Adipocyte (in vitro differentiated cells): ENCODE measurements around the gene CCDC81.

ENCODE experiments used
- DNase-seq: peaks from one replicate; pipeline ENCODE4 v3.0.0-alpha.2; 2015; ENCODE audit warnings: low read depth
- H3K27me3 ChIP-seq: replicated peaks from 2 replicates; pipeline ENCODE4 v1.7.0; 2013; ENCODE audit warnings: mild to moderate bottlenecking, low read length, moderate library complexity; ENCODE audit not compliant: control insufficient read depth, insufficient read depth
- H3K36me3 ChIP-seq: 2 replicates; pipeline ENCODE4 v1.7.0; 2013; ENCODE audit warnings: low read length, mild to moderate bottlenecking, moderate library complexity; ENCODE audit not compliant: control insufficient read depth, insufficient read depth, severe bottlenecking
- H3K4me1 ChIP-seq: 2 replicates; pipeline ENCODE4 v1.7.0; 2013; ENCODE audit warnings: mild to moderate bottlenecking, low read length, moderate library complexity; ENCODE audit not compliant: control insufficient read depth, insufficient read depth
- H3K4me3 ChIP-seq: 2 replicates; pipeline ENCODE4 v1.7.0; 2013; ENCODE audit warnings: mild to moderate bottlenecking, low read length, moderate library complexity
- H3K9ac ChIP-seq: 2 replicates; pipeline ENCODE4 v1.7.0; 2013; ENCODE audit warnings: mild to moderate bottlenecking, low read length, moderate library complexity
- H3K9me3 ChIP-seq: 2 replicates; pipeline ENCODE4 v1.7.0; 2013; ENCODE audit warnings: mild to moderate bottlenecking, low read length, moderate library complexity; ENCODE audit not compliant: control insufficient read depth

Gene CCDC81

GRCh38 chr11:86440843-86441242 lies 66.2 kb downstream of the CCDC81 start:
- DNase-seq, result no peak
- Histone ChIP-seq H3K36me3 (peaks cover 19% of the 10 kb centered on the region), H3K4me1 (peaks cover 42% of the 10 kb centered on the region), H3K9me3 (no peaks in the 10 kb centered on the region), H3K27me3 (no peaks in the 10 kb centered on the region), H3K9ac (peak overlapping the region; percentile 74), H3K4me3 (peak overlapping the region; percentile 25)

- no peak for DNase-seq
- Histone ChIP-seq H3K9me3 (no peaks in the 10 kb centered on the region), H3K27me3 (no peaks in the 10 kb centered on the region), H3K36me3 (peaks cover 33% of the 10 kb centered on the region), H3K9ac (peak overlapping the region; percentile 74), H3K4me1 (peaks cover 42% of the 10 kb centered on the region), H3K4me3 (peak overlapping the region; percentile 5)
Observed at GRCh38 chr11:86442420-86442819, 67.7 kb downstream of the CCDC81 start.

- Histone ChIP-seq H3K9me3 (no peaks in the 10 kb centered on the region), H3K4me1 (peaks cover 42% of the 10 kb centered on the region), H3K36me3 (peaks cover 33% of the 10 kb centered on the region), H3K9ac (peak overlapping the region; percentile 23), H3K4me3 (peak overlapping the region; percentile 5), H3K27me3 (no peaks in the 10 kb centered on the region)
- DNase-seq, result no peak
Observed at GRCh38 chr11:86442827-86443226, 68.1 kb downstream of the CCDC81 start.

- no peak for DNase-seq
Observed at GRCh38 chr11:86443415-86443814, 68.7 kb downstream of the CCDC81 start.

GRCh38 chr11:86444981-86445380 lies 70.3 kb downstream of the CCDC81 start:
- no peak overlapping the region for H3K4me3 ChIP-seq
- no peaks in the 10 kb centered on the region for H3K27me3 ChIP-seq
- no peak overlapping the region for H3K9ac ChIP-seq
- H3K4me1 ChIP-seq, result peaks cover 33% of the 10 kb centered on the region
- H3K36me3 ChIP-seq, result peaks cover 33% of the 10 kb centered on the region
- no peak for DNase-seq
- H3K9me3 ChIP-seq, result no peaks in the 10 kb centered on the region

More at GRCh38 chr11:86443415-86443814, 68.7 kb downstream of the CCDC81 start:
- Histone ChIP-seq H3K9ac (no peak overlapping the region), H3K36me3 (peaks cover 33% of the 10 kb centered on the region), H3K4me1 (peaks cover 42% of the 10 kb centered on the region), H3K9me3 (no peaks in the 10 kb centered on the region), H3K27me3 (no peaks in the 10 kb centered on the region), H3K4me3 (no peak overlapping the region)

GRCh38 chr11:86446163-86446923 lies 71.7 kb downstream of the CCDC81 start:
- no peak for DNase-seq
- peaks cover 33% of the 10 kb centered on the region for H3K36me3 ChIP-seq

GRCh38 chr11:86446924-86447285 lies 72.2 kb downstream of the CCDC81 start:
- H3K9me3 ChIP-seq, result no peaks in the 10 kb centered on the region
- no peak overlapping the region for H3K4me3 ChIP-seq
- H3K9ac ChIP-seq, result no peak overlapping the region
- no peaks in the 10 kb centered on the region for H3K27me3 ChIP-seq
- no peak for DNase-seq
- H3K4me1 ChIP-seq, result peaks cover 16% of the 10 kb centered on the region
- H3K36me3 ChIP-seq, result peaks cover 33% of the 10 kb centered on the region

More at GRCh38 chr11:86446163-86446923, 71.7 kb downstream of the CCDC81 start:
- Histone ChIP-seq H3K9me3 (no peaks in the 10 kb centered on the region), H3K27me3 (no peaks in the 10 kb centered on the region), H3K4me1 (peaks cover 21% of the 10 kb centered on the region), H3K9ac (no peak overlapping the region), H3K4me3 (no peak overlapping the region)

GRCh38 chr11:86447763-86448480 lies 73.2 kb downstream of the CCDC81 start:
- Histone ChIP-seq H3K27me3 (no peaks in the 10 kb centered on the region), H3K4me1 (peaks cover 6% of the 10 kb centered on the region), H3K4me3 (no peak overlapping the region), H3K9ac (no peak overlapping the region), H3K9me3 (no peaks in the 10 kb centered on the region), H3K36me3 (peaks cover 33% of the 10 kb centered on the region)
- no peak for DNase-seq

- Histone ChIP-seq H3K36me3 (peaks cover 21% of the 10 kb centered on the region), H3K4me3 (no peak overlapping the region), H3K9ac (no peak overlapping the region), H3K27me3 (no peaks in the 10 kb centered on the region), H3K9me3 (no peaks in the 10 kb centered on the region), H3K4me1 (peaks cover 5% of the 10 kb centered on the region)
- DNase-seq, result no peak
Observed at GRCh38 chr11:86449993-86450629, 75.4 kb downstream of the CCDC81 start.

- no peak for DNase-seq
- peaks cover 23% of the 10 kb centered on the region for H3K4me1 ChIP-seq
- H3K4me3 ChIP-seq, result no peak overlapping the region
- no peaks in the 10 kb centered on the region for H3K27me3 ChIP-seq
- no peaks in the 10 kb centered on the region for H3K36me3 ChIP-seq
- H3K9me3 ChIP-seq, result no peaks in the 10 kb centered on the region
- no peak overlapping the region for H3K9ac ChIP-seq
Observed at GRCh38 chr11:86453290-86454030, 78.8 kb downstream of the CCDC81 start.
